Nephron progenitor cell (in vitro differentiated cells): Measurements from ENCODE around the gene KRT3.
"Not testable (repeated sequence)": the region's sequence is repeated elsewhere in the genome, so short reads cannot be mapped to it uniquely, and the experiment has no call there.

ENCODE experiments used
- DNase-seq: peaks from one replicate; pipeline ENCODE4 v3.0.0; 2021
- H3K27ac Mint-ChIP-seq: 2 replicates; pipeline ENCODE4 v1.8.0; 2021; ENCODE audit warnings: mild to moderate bottlenecking, moderate library complexity, mixed read lengths
- H3K27me3 Mint-ChIP-seq: 2 replicates; pipeline ENCODE4 v1.8.0; 2021; ENCODE audit warnings: mild to moderate bottlenecking, low read depth, mixed read lengths; ENCODE audit not compliant: poor library complexity
- H3K36me3 Mint-ChIP-seq: 2 replicates; pipeline ENCODE4 v1.8.0; 2021; ENCODE audit warnings: low read depth, mixed read lengths
- H3K4me1 Mint-ChIP-seq: 2 replicates; pipeline ENCODE4 v1.8.0; 2021; ENCODE audit warnings: mixed read lengths
- H3K4me3 Mint-ChIP-seq: 2 replicates; pipeline ENCODE4 v1.8.0; 2021; ENCODE audit warnings: mild to moderate bottlenecking, moderate library complexity, mixed read lengths
- H3K9me3 Mint-ChIP-seq: 2 replicates; pipeline ENCODE4 v1.8.0; 2021; ENCODE audit warnings: mild to moderate bottlenecking, moderate library complexity, mixed read lengths
- CTCF ChIP-seq: fragments of 200-600 bp; sonication (generic); IDR thresholded peaks from 2 replicates; pipeline ENCODE4 v1.5.0; 2021; ENCODE audit warnings: antibody characterized with exemption

KRT3 gene

DNA sequence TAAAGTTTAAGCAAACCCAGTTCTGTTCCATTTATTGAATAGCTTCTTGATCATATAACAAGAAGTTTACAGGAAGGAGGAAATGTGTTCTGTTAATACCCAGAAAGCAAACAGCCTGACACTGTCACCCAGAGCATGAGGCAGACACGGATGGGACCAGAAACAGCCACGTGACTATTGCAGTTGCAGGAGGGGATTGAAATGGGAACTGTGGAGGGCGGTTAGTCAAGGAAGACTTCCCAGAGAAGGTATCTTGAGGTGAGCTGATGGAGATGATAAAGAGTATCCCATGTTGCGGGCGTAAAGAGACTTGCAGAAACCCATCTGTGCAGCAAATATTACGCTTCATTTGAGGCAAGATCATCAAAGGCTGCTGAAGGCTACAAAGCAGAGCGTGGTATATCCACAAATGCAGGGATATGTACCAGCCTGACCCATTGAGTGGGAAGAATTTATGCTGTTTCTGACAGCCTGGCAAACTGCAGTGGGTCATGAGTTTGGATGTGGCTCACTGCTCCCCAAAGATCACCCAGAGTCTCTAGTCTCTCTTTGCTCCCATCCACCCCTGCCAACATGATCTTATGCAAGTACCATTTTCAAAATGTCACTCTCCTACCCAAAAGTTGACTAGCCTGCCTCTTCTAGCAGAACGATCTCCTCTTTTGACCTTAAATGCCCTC is 39.5 kb downstream of the KRT3 start:
- no peak for DNase-seq
- no peak overlapping the region for H3K4me3 Mint-ChIP-seq
- no peaks in the 10 kb centered on the region for H3K36me3 Mint-ChIP-seq
- TF ChIP-seq CTCF = no peak
- no peaks in the 10 kb centered on the region for H3K4me1 Mint-ChIP-seq
- no peak overlapping the region for H3K27ac Mint-ChIP-seq
- peaks cover 20% of the 10 kb centered on the region for H3K9me3 Mint-ChIP-seq
- H3K27me3 Mint-ChIP-seq = peaks cover 39% of the 10 kb centered on the region

- no peaks in the 10 kb centered on the region for H3K36me3 Mint-ChIP-seq
- no peak for TF ChIP-seq CTCF
- peaks cover 43% of the 10 kb centered on the region for H3K27me3 Mint-ChIP-seq
- no peak overlapping the region for H3K4me3 Mint-ChIP-seq
- no peak for DNase-seq
- H3K9me3 Mint-ChIP-seq = peaks cover 11% of the 10 kb centered on the region
- no peaks in the 10 kb centered on the region for H3K4me1 Mint-ChIP-seq
- H3K27ac Mint-ChIP-seq = no peak overlapping the region
Observed at GRCh38 chr12:52755533-52755932, 40.4 kb downstream of the KRT3 start.

GRCh38 chr12:52754135-52754534 is 41.8 kb downstream of the KRT3 start:
- no peaks in the 10 kb centered on the region for H3K36me3 Mint-ChIP-seq
- no peak overlapping the region for H3K27ac Mint-ChIP-seq
- no peaks in the 10 kb centered on the region for H3K4me1 Mint-ChIP-seq
- no peak overlapping the region for H3K4me3 Mint-ChIP-seq
- TF ChIP-seq CTCF = no peak
- H3K27me3 Mint-ChIP-seq = peaks cover 44% of the 10 kb centered on the region
- DNase-seq = no peak
- H3K9me3 Mint-ChIP-seq = no peaks in the 10 kb centered on the region

DNA sequence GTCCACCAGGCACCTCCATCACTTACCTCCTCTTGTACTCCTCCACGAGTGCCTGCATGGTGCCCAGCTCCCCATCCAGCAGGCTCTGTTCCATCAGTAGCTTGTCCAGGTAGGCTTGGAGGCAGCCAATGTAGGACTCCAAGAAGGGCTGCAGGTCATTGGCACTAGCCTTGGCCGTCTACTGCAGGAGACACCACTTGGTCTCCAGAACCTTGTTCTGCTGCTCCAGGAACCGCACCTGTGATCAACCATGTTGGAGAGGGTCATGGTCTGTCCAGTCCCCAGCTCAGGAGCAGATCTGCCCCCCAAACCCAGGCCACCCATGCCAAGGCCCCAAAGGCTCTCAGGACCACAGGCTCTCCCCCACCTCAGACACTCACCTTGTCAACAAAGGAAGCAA is 42.6 kb downstream of the KRT3 start:
- TF ChIP-seq CTCF = no peak
- Mint-ChIP-seq H3K36me3 (no peaks in the 10 kb centered on the region), H3K27me3 (peaks cover 52% of the 10 kb centered on the region), H3K4me3 (no peak overlapping the region), H3K4me1 (no peaks in the 10 kb centered on the region), H3K9me3 (no peaks in the 10 kb centered on the region), H3K27ac (no peak overlapping the region)
- DNase-seq = no peak

- DNase-seq = no peak
- TF ChIP-seq CTCF = no peak
- Mint-ChIP-seq H3K4me3 (no peak overlapping the region), H3K36me3 (no peaks in the 10 kb centered on the region), H3K27ac (no peak overlapping the region), H3K4me1 (no peaks in the 10 kb centered on the region), H3K9me3 (no peaks in the 10 kb centered on the region), H3K27me3 (peaks cover 55% of the 10 kb centered on the region)
Observed at GRCh38 chr12:52752516-52752915, 43.4 kb downstream of the KRT3 start.

DNA sequence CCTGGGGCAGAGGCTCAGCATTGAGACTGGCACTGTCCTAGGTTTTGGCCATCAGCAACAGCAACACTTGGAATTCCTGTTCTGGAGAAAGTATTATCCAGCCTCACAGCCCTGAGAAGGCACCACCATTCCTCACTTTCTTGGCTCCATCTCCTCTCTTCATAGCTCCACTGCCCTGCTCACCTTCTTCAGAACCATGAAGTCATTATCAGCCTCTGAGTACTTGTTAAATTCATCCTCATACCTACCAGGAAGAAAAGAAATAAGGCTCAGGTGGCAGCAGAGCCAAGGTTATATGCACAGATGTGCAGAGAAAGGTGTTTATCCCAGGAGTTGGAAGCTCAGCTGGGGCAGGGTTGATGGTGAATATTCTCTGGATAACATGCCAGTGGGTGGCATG is 44.1 kb downstream of the KRT3 start:
- no peak for DNase-seq
- H3K36me3 Mint-ChIP-seq = no peaks in the 10 kb centered on the region
- no peak overlapping the region for H3K4me3 Mint-ChIP-seq
- TF ChIP-seq CTCF = no peak
- peaks cover 59% of the 10 kb centered on the region for H3K27me3 Mint-ChIP-seq
- no peaks in the 10 kb centered on the region for H3K4me1 Mint-ChIP-seq
- no peak overlapping the region for H3K27ac Mint-ChIP-seq
- H3K9me3 Mint-ChIP-seq = no peaks in the 10 kb centered on the region

GRCh38 chr12:52750532-52750931 is 45.4 kb downstream of the KRT3 start:
- not testable (repeated sequence) for H3K4me1 Mint-ChIP-seq, H3K4me3 Mint-ChIP-seq, H3K9me3 Mint-ChIP-seq, DNase-seq, H3K36me3 Mint-ChIP-seq, H3K27ac Mint-ChIP-seq
- peaks cover 71% of the 10 kb centered on the region for H3K27me3 Mint-ChIP-seq
